ES-I3 (cell line): Measurements from ENCODE around the gene PAFAH2.

ENCODE experiments used
- H3K36me3 ChIP-seq: 2 replicates; pipeline ENCODE4 v1.6.1; 2013; ENCODE audit warnings: mild to moderate bottlenecking, low read length, control low read depth, moderate library complexity; ENCODE audit not compliant: insufficient read depth
- H3K4me1 ChIP-seq: 2 replicates; pipeline ENCODE4 v1.6.1; 2013; ENCODE audit warnings: mild to moderate bottlenecking, control low read depth, low read length; ENCODE audit not compliant: insufficient read depth
- H3K9ac ChIP-seq: 2 replicates; pipeline ENCODE4 v1.6.1; 2013; ENCODE audit warnings: low read depth, mild to moderate bottlenecking, low read length, moderate library complexity
- H3K9me3 ChIP-seq: 2 replicates; pipeline ENCODE4 v1.6.1; 2013; ENCODE audit warnings: mild to moderate bottlenecking, low read length, moderate library complexity; ENCODE audit not compliant: control insufficient read depth, insufficient read depth

The PAFAH2 gene

DNA sequence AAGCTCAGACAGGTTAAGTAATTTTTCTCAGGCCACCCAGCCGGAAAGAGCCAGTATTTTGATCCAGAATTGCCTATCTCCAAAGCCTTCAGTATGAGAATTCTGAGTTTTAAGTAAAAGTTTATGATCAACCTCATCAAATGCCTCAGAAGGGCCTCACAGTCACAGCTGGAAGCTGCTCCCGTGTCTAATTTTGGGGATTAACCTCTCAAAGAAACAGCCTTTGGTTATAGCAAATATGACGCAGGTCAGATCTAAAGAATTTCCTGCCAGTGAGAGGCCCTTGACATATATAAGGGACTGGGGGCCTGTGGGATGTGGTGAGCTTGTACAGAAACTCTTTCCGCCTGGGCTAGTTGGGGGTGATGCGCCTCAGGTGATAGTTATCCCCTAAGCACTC, 26.0 kb upstream of the PAFAH2 start:
- Histone ChIP-seq H3K4me1 (peaks cover 8% of the 10 kb centered on the region; the same call in 1 of the 2 replicates), H3K9me3 (no peaks in the 10 kb centered on the region), H3K36me3 (no peaks in the 10 kb centered on the region), H3K9ac (no peak overlapping the region)

DNA sequence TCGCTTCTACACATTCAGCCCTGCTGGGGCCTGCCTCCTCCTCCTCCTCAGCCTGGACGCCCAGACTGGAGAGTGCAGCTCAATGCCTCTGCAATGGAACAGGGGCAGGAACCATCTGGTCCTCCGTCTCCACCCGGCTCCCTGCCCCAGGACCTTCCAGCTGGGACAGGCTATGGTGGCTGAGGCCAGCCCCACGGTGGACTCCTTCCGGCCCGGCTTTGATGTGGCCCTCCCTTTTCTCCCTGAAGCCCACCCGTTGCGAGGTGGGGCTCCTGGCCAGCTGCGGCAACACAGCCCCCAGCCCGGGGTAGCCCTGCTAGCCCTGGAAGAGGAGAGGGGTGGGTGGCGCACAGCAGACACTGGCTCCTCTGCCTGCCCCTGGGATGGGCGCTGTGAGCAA, 25.1 kb upstream of the PAFAH2 start:
- Histone ChIP-seq H3K36me3 (no peaks in the 10 kb centered on the region), H3K4me1 (peaks cover 8% of the 10 kb centered on the region; the same call in 1 of the 2 replicates), H3K9me3 (no peaks in the 10 kb centered on the region), H3K9ac (no peak overlapping the region)

DNA sequence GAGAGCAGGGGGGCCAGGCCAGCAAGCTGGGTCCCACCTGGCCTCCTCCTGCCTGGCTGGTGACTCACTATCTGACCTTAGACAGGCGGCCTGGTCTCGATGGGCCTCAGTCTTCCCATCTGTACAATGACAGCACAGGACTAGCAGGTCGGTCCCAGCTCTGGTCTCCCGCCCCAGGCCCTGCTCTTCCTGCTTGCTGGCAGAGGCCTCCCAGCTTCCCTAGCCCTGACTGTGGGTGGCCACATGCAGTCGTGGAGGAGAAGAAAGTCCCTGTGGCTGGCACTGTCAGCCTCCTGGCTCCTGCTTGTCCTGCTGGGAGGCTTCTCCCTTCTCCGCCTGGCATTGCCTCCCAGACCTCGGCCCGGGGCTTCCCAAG, 24.5 kb upstream of the PAFAH2 start:
- no peaks in the 10 kb centered on the region for H3K9me3 ChIP-seq
- peaks cover 9% of the 10 kb centered on the region; the same call in 1 of the 2 replicates for H3K4me1 ChIP-seq
- H3K9ac ChIP-seq: no peak overlapping the region
- no peaks in the 10 kb centered on the region for H3K36me3 ChIP-seq

DNA sequence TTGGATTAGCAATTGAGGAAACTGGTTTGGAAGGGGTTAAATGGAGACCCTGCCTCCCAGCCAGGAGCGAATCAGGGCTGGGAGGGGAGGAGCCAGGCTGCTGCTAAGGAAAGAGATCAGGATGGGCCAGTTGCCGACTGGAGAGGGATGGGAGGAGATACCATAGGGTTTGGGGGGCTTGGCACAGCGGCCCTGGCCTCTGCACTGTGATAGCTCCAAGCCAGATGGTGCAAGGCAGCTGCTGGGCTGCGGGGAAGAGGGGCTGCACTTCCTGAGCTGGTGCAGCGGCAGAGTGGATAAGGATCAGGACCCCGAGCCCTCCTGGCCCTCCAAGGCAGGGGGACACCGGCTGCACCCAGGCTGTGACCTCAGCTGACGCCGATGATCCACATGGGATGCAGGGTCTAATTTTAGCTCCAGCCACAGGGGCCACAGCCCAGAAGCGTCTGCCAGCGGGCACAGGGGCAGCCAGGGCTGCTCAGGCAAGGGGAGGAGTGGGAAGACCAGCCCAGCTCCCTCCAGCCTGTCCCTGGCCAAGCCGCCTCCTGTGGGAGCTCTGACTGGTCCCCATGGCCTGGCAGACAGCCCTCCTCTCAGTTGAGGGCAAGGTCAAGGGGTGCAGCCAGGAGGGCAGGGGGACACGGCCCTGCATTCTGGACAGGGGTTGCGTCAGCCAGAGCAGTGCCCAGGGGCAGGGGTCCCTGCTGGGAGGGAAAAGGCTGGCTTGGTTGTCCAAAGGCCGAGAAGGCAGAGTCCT, 24.0 kb upstream of the PAFAH2 start, which contains the start of gene EXTL1:
Gene EXTL1, plus strand, starts transcription at position 129 of the 757 bp plus-strand sequence. CDS start 872 bp downstream, outside the sequence.
- peak within 1 kb of the TSS; percentile 21; the same call in 1 of the 2 replicates for H3K9ac ChIP-seq
- H3K9me3 ChIP-seq: no peaks in the 10 kb centered on the region
- H3K36me3 ChIP-seq: no peaks in the 10 kb centered on the region
- peaks cover 14% of the 10 kb centered on the region for H3K4me1 ChIP-seq

DNA sequence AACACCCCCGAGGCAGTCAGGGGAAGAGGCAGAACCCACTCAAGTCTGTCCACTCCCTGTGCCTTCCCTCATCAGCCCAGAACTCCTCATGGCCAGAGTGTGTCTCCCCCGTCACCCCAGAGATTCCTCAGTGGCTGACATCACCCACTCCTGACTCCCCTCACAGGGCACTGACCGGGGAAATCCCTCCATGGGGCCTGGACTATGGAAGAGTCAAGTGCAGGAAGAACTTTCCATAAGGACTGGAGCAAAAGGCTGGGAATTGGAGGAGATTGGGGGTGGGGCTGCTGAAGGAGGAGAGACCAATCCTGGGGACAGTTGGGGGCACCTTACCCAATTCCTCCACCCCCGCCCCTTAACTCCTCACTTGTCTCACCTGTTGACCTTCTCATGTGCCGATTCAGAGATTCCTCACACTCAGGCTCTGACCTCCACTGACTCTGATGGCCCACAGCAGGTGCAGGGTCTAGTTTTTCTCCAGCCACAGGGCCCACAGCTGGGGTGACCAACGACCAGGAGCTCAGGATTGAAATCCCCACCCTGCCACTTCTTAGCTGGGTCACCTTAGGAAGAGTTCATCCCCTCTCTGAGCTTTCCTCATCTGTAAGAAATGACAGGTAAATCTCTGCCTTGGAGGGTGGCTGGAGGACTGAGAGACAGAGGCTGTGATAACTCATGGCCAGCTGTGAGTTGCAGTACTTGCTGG, 23.2 kb upstream of the PAFAH2 start:
- Histone ChIP-seq H3K36me3 (no peaks in the 10 kb centered on the region), H3K4me1 (peaks cover 21% of the 10 kb centered on the region), H3K9ac (no peak overlapping the region), H3K9me3 (no peaks in the 10 kb centered on the region)

DNA sequence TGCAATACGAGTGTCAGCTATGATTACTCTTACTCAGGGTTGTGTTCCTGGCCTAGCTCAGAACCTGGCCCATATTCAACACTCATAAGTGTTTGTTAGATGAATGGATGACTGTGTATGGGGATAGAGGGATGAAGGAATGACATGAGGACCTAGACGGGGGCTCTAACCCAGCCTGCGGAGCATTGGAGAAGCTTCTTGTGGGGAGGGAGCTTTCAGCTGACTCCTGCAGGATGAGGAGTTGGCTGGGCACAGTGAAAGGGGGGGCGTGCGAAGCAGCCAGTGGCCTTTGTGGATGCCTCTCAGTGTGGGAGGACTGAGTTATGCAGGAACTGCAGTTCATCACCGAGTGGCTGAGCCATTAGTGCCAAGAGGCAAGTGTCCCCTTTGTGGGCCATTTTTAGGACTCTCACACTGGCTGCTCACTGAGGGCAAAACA, 22.5 kb upstream of the PAFAH2 start:
- no peak overlapping the region for H3K9ac ChIP-seq
- no peaks in the 10 kb centered on the region for H3K9me3 ChIP-seq
- no peaks in the 10 kb centered on the region for H3K36me3 ChIP-seq
- peaks cover 21% of the 10 kb centered on the region for H3K4me1 ChIP-seq

DNA sequence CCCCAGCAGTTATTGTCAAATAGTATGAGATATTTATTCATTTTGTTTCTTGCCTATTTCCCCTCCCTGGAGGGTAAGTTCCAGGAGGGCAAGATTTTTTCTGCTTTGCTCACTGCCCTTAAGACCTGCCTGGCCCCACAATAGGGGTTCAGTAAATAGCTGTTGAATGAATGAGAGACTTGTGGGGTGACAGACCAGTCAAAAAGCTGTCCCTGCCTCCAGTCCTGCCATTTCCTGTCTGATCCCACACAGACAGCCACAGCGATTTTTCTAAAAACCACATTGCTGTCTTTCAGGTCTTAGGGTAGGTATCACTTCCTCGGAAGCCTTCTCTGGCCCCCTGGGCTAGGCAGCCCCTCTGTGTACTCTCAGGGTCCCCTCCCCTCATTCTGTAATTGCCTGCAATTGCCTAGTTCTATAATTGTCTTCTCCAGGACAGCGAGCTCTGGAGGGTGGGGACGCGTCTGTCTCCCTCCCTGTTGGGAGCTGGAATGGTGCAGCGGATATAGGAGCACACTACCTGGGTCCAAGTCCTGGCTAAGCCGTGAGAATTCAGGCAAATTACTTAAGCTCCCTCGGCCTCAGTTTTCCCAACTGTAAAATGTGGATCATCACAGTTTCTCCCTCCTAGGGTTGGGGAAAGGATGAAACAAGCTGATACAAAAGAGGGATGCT, 21.9 kb upstream of the PAFAH2 start:
- no peaks in the 10 kb centered on the region for H3K36me3 ChIP-seq
- H3K4me1 ChIP-seq: peaks cover 21% of the 10 kb centered on the region
- H3K9ac ChIP-seq: no peak overlapping the region
- H3K9me3 ChIP-seq: no peaks in the 10 kb centered on the region

DNA sequence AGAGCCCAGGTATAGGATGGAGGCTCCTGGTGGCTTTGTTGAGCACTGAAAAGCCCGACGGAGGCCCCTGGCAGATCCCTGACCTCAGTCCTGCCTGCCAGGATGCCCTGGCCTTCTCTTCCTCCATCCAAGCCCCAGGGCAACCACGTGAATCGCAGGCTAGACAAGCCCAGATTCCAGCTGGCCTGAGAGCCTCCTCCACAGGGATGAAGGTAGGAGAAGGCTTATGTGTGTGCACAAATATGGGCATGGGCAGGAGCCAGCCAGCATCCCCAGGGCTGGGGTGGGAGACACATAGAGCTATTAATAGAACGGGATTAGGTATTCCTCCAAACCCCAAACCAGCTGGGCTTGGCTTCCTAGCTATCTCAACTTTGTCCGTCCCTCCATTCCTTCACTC, 19.7 kb upstream of the PAFAH2 start:
- Histone ChIP-seq H3K4me1 (peaks cover 21% of the 10 kb centered on the region), H3K9ac (no peak overlapping the region), H3K9me3 (no peaks in the 10 kb centered on the region), H3K36me3 (no peaks in the 10 kb centered on the region)

DNA sequence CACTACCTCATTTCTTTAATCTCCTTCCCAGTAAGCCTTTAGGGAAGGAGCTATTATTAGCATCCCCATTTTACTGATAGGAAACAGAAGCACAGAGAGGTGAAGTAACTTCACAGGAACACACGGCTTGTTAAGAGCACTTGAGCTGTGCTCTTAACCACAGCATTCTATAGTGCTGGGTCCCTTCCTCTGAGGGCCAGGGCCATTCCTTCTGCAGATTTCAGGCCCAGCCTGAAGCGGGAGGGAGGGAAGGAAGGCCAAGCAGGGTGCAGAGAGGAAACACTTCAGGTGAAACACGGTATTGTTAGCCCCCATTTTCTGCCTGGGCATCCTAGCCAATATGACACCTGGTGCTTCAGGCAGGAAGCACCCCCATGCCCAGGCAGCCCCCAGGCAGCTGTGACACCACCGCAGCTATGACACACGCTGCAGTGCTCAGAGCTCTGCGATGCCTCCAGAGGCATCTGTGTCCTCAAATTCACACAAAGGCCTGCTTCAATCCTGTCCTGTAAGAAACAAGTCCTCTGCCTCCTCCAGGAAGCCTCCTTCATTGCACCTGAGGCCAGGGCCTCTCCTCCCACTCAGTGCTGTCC, 19.2 kb upstream of the PAFAH2 start:
- no peaks in the 10 kb centered on the region for H3K36me3 ChIP-seq
- H3K9me3 ChIP-seq: no peaks in the 10 kb centered on the region
- peaks cover 21% of the 10 kb centered on the region for H3K4me1 ChIP-seq
- no peak overlapping the region for H3K9ac ChIP-seq

DNA sequence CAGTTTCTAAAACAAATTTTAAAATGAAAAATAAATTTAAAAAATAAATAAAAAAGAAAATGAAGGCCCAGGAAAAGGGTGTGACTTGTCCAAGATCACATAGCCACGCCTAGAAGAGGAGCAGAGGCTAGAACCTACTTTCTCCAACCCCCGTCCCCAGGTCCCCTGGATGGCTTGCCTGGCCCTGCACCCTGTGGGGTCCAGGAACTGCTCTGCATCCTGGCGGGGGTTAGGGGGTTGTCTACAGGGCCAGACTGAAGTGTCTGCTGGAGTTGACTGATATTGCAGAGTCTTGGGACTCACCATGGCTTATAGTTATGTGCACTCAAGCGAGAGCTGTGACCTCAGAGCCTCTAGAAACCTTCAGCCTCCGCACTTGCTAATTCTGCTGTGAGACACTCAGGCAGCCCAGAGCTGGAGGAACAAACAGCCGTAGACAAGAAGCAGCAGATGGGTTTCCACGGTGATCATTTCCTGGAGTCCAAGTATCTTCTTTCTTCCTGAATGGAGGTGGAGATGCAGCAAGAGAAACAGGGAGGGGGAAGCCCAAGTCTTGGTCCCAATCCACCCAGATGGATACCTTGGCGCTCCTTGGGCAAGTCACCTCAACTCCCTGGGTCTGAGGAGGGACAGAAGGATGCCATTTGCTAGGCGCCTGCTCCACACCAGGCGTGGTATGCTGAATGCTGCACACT, 18.5 kb upstream of the PAFAH2 start:
- H3K4me1 ChIP-seq: peaks cover 21% of the 10 kb centered on the region
- no peak overlapping the region for H3K9ac ChIP-seq
- no peaks in the 10 kb centered on the region for H3K9me3 ChIP-seq

DNA sequence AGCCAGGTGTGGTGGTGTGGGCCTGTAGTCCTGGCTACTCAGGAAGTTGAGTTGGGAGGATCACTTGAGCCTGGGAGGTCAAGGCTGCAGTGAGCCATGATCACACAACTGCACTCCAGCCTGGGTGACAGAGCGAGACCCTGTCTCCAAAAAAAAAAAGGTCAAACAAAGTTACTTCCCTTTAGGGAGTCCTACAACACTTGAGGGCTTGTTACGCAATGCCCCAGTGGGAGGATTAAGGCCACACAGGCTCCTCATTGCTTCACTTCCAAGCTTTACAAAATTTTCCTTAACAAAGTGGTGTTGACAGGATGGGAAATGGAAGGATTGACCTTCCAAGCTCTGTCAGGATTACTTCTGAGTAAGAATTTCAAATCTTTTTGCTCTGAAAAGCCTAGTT, 17.5 kb upstream of the PAFAH2 start:
- peaks cover 21% of the 10 kb centered on the region for H3K4me1 ChIP-seq
- H3K9ac ChIP-seq: no peak overlapping the region
- no peaks in the 10 kb centered on the region for H3K9me3 ChIP-seq
- H3K36me3 ChIP-seq: no peaks in the 10 kb centered on the region

More for the DNA sequence above, 18.5 kb upstream of the PAFAH2 start:
- H3K36me3 ChIP-seq: no peaks in the 10 kb centered on the region

DNA sequence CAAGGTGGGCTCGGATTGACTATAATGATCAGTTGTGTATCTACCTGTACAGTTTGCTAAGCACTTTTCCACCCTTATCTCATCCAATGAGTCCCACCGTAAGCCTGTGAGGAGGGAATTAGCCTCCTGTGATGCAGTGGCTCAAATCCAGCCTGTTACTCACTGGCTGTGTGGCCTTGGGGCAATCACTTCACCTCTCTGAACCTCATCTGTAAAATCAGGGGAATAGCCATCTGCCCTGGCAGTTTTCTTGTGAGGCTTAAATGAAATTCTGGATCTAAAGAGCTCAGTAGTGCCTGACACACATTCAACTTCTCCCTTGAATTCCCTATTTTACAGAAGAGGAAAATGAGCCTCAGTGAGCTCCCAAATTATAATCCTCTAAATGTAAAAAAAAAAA, 16.3 kb upstream of the PAFAH2 start:
- H3K4me1 ChIP-seq: peaks cover 24% of the 10 kb centered on the region
- no peaks in the 10 kb centered on the region for H3K36me3 ChIP-seq
- H3K9ac ChIP-seq: no peak overlapping the region
- no peaks in the 10 kb centered on the region for H3K9me3 ChIP-seq

DNA sequence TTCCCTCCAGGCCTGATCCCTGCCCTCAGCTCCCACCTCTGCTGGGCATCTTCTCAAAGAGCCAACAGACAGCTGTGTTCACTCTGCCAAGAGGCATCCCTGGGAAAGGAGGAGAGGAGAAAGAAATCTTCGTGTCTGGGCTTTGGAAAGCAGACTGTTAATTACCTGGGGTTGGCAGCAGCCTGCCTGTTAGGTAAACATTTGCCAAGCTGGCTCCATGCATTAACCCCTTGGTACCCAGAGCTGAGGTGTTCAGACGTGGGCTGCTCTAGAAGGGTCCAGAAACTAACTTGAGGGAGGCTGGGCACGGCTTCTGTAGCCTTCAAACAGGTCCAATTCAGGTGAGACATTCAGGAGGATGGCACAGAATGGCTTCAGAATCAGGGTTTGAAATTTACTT, 15.0 kb upstream of the PAFAH2 start:
- peaks cover 24% of the 10 kb centered on the region for H3K4me1 ChIP-seq
- H3K9me3 ChIP-seq: no peaks in the 10 kb centered on the region
- H3K36me3 ChIP-seq: no peaks in the 10 kb centered on the region
- H3K9ac ChIP-seq: no peak overlapping the region

DNA sequence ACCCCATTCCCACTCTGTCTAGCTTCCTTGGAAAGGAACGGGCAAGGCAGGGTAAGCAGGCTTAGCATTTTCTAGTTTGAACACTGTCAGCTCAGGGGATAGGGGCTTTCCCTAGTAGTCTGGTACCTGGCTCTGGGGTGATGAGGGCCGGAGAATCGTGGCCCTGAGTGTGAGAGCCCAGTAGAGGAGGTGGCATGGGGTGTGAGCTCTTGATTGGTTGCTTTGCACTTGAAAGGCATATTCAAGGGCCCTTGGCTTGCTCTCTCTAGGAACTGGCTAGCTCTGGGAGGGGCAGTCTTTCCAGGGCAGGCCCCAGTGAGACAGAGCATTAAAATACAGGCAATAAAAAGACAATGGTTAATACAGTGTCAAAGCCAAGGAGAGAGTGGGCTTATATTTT, 13.0 kb upstream of the PAFAH2 start:
- H3K9ac ChIP-seq: no peak overlapping the region
- H3K9me3 ChIP-seq: no peaks in the 10 kb centered on the region
- no peaks in the 10 kb centered on the region for H3K36me3 ChIP-seq
- H3K4me1 ChIP-seq: peaks cover 11% of the 10 kb centered on the region
